Stomach (tissue), 9 donors: ENCODE data around the gene CRHBP. TPM values are rescaled to one million over a fixed set of nuclear protein-coding genes. Genes with fewer than 3 reads are reported as not detected.

Source experiments
- DNase-seq, 2 donors: peaks; one replicate each; pipeline versions ENCODE4 v3.0.0 to v3.0.0-alpha.2; 2013 to 2019
- H3K27ac ChIP-seq, 5 donors: fragments of 200-600 bp in 4 of 5; sonication (generic) in 4 of 5; one replicate each; pipeline ENCODE4 v1.5.1; 2013 to 2019; ENCODE audit warnings: mild to moderate bottlenecking in 1 of 5, moderate library complexity in 1 of 5
- H3K27me3 ChIP-seq, 3 donors: fragments of 200-600 bp; sonication (generic); one replicate each; pipeline ENCODE4 v1.5.1; 2017 to 2019; ENCODE audit warnings: mixed run types in 1 of 3
- H3K36me3 ChIP-seq, 4 donors: fragments of 200-600 bp; sonication (generic); 1 replicate in 3 of 4; 2 replicates in 1 of 4; pipeline ENCODE4 v1.5.1; 2016 to 2019
- H3K4me1 ChIP-seq, 4 donors: fragments of 200-600 bp; sonication (generic); one replicate each; pipeline ENCODE4 v1.5.1; 2016 to 2019
- H3K4me3 ChIP-seq, 4 donors: fragments of 200-600 bp; sonication (generic) in 3 of 4; one replicate each; pipeline ENCODE4 v1.5.1; 2016 to 2019; ENCODE audit warnings: mild to moderate bottlenecking in 1 of 4
- H3K9me3 ChIP-seq, 4 donors: fragments of 200-600 bp; sonication (generic); one replicate each; pipeline ENCODE4 v1.5.1; 2016 to 2019
- CTCF ChIP-seq, 7 experiments: fragments of 450-650 bp in 4 of 7; fragments of 200-600 bp in 3 of 7; sonication (generic) in 3 of 7; IDR thresholded peaks; one replicate each; pipeline ENCODE4 v1.5.1; 2016 to 2019; ENCODE audit warnings: antibody characterized with exemption in 7 of 7, control low read depth in 2 of 7, mild to moderate bottlenecking in 1 of 7
- EP300 ChIP-seq: sonication (generic); formaldehyde crosslinking; IDR thresholded peaks from one replicate; pipeline ENCODE4 v1.6.1; 2017; ENCODE audit warnings: antibody characterized with exemption
- POLR2A ChIP-seq, 4 donors: fragments of 450-650 bp; IDR thresholded peaks; one replicate each; pipeline ENCODE4 v1.6.1; 2016; ENCODE audit warnings: antibody characterized with exemption in 4 of 4, control low read depth in 2 of 4, mild to moderate bottlenecking in 1 of 4, moderate library complexity in 1 of 4
- POLR2AphosphoS5 ChIP-seq, 3 donors: sonication (generic); formaldehyde crosslinking; IDR thresholded peaks; one replicate each; pipeline ENCODE4 v1.6.1; 2016; ENCODE audit warnings: antibody characterized with exemption in 3 of 3
- WGBS, 5 donors: extraction: QIAGEN DNeasy Blood & Tissue Kit in 3 of 5; methylation state at CpG; one replicate each; pipeline versions ENCODE4 v1.1.5 to v1.1.7; 2013 to 2018; 5-methylcytosine and 5-hydroxymethylcytosine counted together
- intact Hi-C: fragments of 100-400 bp; cut with DNase I; formaldehyde crosslinking; loops from one replicate; pipeline ENCODE4 v1.15.1; 2023; ENCODE audit warnings: low total_unique reads
- polyA plus RNA-seq, 3 donors: library from polyadenylated mRNA; stranded (reverse); fragments of 200-250 nt; gene quantifications; one replicate each; pipeline ENCODE4 v1.2.3, GENCODE V29; 2013
- total RNA-seq, 5 donors: library from RNA; depleted of rRNA; stranded (reverse); fragments of >200 nt; gene quantifications; one replicate each; pipeline versions ENCODE4 v1.1.0 to v1.2.3, GENCODE V29; 2014 to 2016
- donor health status: healthy with polysubstance abuse.
- donor health status: Bipolar disorder and iron deficiency.
- donor health status: healthy.

CRHBP gene
- total and polyA plus RNA-seq, 8 donors, result 0.10 to 0.31 (median 0.12) TPM; not detected in 5

GRCh38 chr5:76954383-76954763, 1.5 kb downstream of the CRHBP start:
- Histone ChIP-seq H3K4me1 (peaks cover 0 to 16% (median 13%) of the 10 kb centered on the region in 4 donors), H3K36me3 (no peaks in the 10 kb centered on the region), H3K27me3 (peaks cover 10 to 50% (median 27%) of the 10 kb centered on the region in 3 donors), H3K27ac (no peak overlapping the region), H3K4me3 (peak overlapping the region; percentile 23 to 45 (median 36)), H3K9me3 (no peaks in the 10 kb centered on the region)
- DNase-seq, result no peak
- WGBS, 5 donors, result 8 to 15% (median 10%) methylated on average over 25 of the region's 25 CpGs
- intact Hi-C loops, result no loop called here
- TF ChIP-seq POLR2AphosphoS5 (IDR thresholded peaks at IDR 0.05), result no peak
- no peak for TF ChIP-seq POLR2A (IDR thresholded peaks at IDR 0.05)
- TF ChIP-seq EP300, result no peak
- TF ChIP-seq CTCF (IDR thresholded peaks at IDR 0.05), result no peak

DNA sequence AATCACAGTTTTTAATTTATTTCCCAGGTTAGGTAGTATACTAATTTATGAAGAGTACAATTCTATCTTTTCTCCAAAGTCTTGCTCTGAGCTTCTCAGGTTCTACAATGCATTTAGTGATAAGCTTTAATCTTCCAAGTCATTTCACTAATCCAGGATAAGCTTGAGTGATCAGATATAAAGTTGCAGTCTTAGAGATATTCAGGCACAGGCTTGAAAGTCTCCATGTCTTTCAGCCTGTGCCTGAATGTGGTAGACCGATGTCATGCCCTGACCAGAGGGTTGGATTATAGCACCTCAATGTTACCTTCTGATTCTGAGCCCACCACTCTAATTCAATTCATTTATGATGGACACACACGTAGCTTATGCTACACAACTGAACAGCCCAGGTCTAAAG, 3.2 kb downstream of the CRHBP start:
- Histone ChIP-seq H3K4me1 (peaks cover 0 to 16% (median 13%) of the 10 kb centered on the region in 4 donors), H3K27me3 (peaks cover 10 to 50% (median 27%) of the 10 kb centered on the region in 3 donors), H3K4me3 (no peak overlapping the region), H3K9me3 (no peaks in the 10 kb centered on the region), H3K36me3 (no peaks in the 10 kb centered on the region), H3K27ac (no peak overlapping the region)
- intact Hi-C loops, result no loop called here
- WGBS, 5 donors, result 74 to 87% (median 86%) methylated on average over 2 of the region's 2 CpGs
- TF ChIP-seq POLR2A (IDR thresholded peaks at IDR 0.05) (no peak), POLR2AphosphoS5 (IDR thresholded peaks at IDR 0.05) (no peak), CTCF (IDR thresholded peaks at IDR 0.05) (no peak), EP300 (no peak)
- no peak for DNase-seq

DNA sequence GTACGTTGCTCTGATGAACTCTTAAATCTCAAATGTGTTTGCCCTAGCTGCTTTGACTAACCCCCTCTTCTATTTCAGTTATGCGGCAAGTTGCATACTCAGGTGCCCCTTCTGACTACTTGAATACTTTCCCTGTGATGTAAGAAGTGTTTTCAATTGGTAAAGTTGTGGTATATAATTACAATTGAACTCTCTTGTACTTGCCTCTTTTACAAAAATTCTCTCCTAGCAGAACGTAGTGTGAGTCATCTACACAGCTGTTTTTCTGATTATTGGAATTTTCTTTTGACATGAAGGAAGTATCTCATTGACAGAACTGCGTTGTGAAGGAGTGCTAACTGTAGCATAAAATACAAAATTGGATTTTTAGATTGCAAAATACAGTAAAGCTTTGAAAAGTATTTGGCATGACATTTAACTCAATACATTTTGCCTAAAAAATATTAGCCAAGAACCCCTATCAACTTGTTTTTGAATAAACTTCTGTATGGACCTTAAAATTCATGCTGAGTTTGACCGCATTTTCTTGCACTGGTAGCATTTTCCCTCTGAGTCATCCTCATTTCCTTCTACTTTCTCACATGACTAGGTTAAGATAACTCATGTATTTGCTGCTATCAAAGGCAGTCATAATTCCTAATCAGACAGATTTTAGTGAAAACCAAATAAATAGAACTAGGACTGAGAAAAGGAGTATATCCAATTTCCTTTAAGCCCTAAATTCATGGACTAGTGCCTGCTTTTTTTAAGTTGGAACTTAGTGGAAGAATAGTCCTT, 6.3 kb downstream of the CRHBP start:
- WGBS, 5 donors, result 62 to 68% (median 62%) methylated on average over 5 of the region's 5 CpGs

More for the DNA sequence above, 6.3 kb downstream of the CRHBP start:
- Histone ChIP-seq H3K9me3 (no peaks in the 10 kb centered on the region), H3K4me3 (no peak overlapping the region), H3K27me3 (peaks cover 3 to 22% (median 13%) of the 10 kb centered on the region in 3 donors), H3K27ac (peak overlapping the region in 2 of 5 donors; percentile 7 to 9), H3K4me1 (peaks cover 0 to 5% (median 3%) of the 10 kb centered on the region in 4 donors), H3K36me3 (no peaks in the 10 kb centered on the region)
- intact Hi-C loops, result no loop called here
- peak in 1 of 2 donors; percentile 8 for DNase-seq
- no peak for TF ChIP-seq EP300
- no peak for TF ChIP-seq POLR2A (IDR thresholded peaks at IDR 0.05)
- no peak for TF ChIP-seq CTCF (IDR thresholded peaks at IDR 0.05)
- no peak for TF ChIP-seq POLR2AphosphoS5 (IDR thresholded peaks at IDR 0.05)
